B cell (primary cell): Measurements from ENCODE around the gene AP4M1. TPM values are rescaled to one million over a fixed set of nuclear protein-coding genes. Genes with fewer than 3 reads are reported as not detected.

Experiments used
- ATAC-seq: fragments of 200-7000 bp; cut with Tn5 transposase; one replicate; pipeline ENCODE4 v1.10.0; 2021; ENCODE audit warnings: low read depth, mild to moderate bottlenecking, moderate number of reproducible peaks, moderate library complexity
- CTCF ChIA-PET: fragments of 350-600 bp; sonication (Branson Sonifier 250); formaldehyde crosslinking; loops from one replicate; lab custom pipeline; 2021; ENCODE audit warnings: antibody characterized with exemption, inconsistent platforms; lab: Charles Lee
- POLR2A ChIA-PET: fragments of 350-600 bp; sonication (Branson Sonifier 250); formaldehyde crosslinking; loops from one replicate; lab custom pipeline; 2021; ENCODE audit warnings: antibody characterized with exemption; lab: Charles Lee
- DNase-seq: peaks from one replicate; pipeline ENCODE4 v3.0.0; 2013
- H2AFZ ChIP-seq: 2 replicates; pipeline ENCODE4 v1.6.1; 2012; ENCODE audit warnings: mild to moderate bottlenecking, low read depth, low read length; ENCODE audit not compliant: insufficient read depth, poor library complexity, severe bottlenecking
- H3K27ac ChIP-seq, 2 donors: 1 replicate in 1 of 2; 2 replicates in 1 of 2; pipeline ENCODE4 v1.5.1; 2012 to 2013; ENCODE audit warnings: low read length in 2 of 2, mild to moderate bottlenecking in 2 of 2, moderate library complexity in 1 of 2
- H3K27me3 ChIP-seq, 4 experiments: fragments of 200-600 bp in 1 of 4; sonication (generic) in 1 of 4; replicated peaks in 1 of 4; 1 replicate in 2 of 4; 2 replicates in 2 of 4; pipeline versions ENCODE4 v1.6.1 to v1.7.0; 2013 to 2016; ENCODE audit warnings: low read length in 3 of 4, mild to moderate bottlenecking in 2 of 4, mixed read lengths in 1 of 4, moderate library complexity in 1 of 4; ENCODE audit not compliant: insufficient read depth in 4 of 4, control insufficient read depth in 3 of 4; ENCODE audit errors: control extremely low read depth in 1 of 4
- H3K36me3 ChIP-seq, 2 experiments: replicated peaks in 1 of 2; 1 replicate in 1 of 2; 2 replicates in 1 of 2; pipeline versions ENCODE4 v1.6.1 to v1.7.1; 2013; ENCODE audit warnings: low read length in 1 of 2; ENCODE audit not compliant: insufficient read depth in 2 of 2, control insufficient read depth in 1 of 2; ENCODE audit errors: control extremely low read depth in 1 of 2, extremely low read depth in 1 of 2
- H3K4me1 ChIP-seq, 2 donors: fragments of 200-600 bp in 1 of 2; sonication (generic) in 1 of 2; 1 replicate in 1 of 2; 2 replicates in 1 of 2; pipeline versions ENCODE4 v1.5.1 to v1.6.1; 2013 to 2017; ENCODE audit warnings: low read length in 2 of 2; ENCODE audit not compliant: control insufficient read depth in 2 of 2, insufficient read depth in 2 of 2
- H3K4me2 ChIP-seq: replicated peaks from 2 replicates; pipeline ENCODE3; 2012; ENCODE audit warnings: mild to moderate bottlenecking, low read depth, low read length; ENCODE audit not compliant: poor library complexity, severe bottlenecking
- H3K4me3 ChIP-seq, 5 experiments: fragments of 200-600 bp in 1 of 5; sonication (generic) in 1 of 5; 1 replicate in 3 of 5; 2 replicates in 2 of 5; pipeline versions ENCODE4 v1.5.1 to v1.7.0; 2011 to 2016; ENCODE audit warnings: low read length in 4 of 5, mild to moderate bottlenecking in 4 of 5, low read depth in 2 of 5, control low read depth in 1 of 5, moderate library complexity in 1 of 5; ENCODE audit not compliant: insufficient read depth in 1 of 5; ENCODE audit errors: control extremely low read depth in 1 of 5, extremely low read depth in 1 of 5
- H3K79me2 ChIP-seq: fragments of 200-600 bp; sonication (generic); one replicate; pipeline ENCODE4 v1.6.0; 2016; ENCODE audit warnings: low read length; ENCODE audit not compliant: control insufficient read depth, insufficient read depth
- H3K9ac ChIP-seq: fragments of 200-600 bp; sonication (generic); 2 replicates; pipeline ENCODE4 v1.6.1; 2017; ENCODE audit warnings: mild to moderate bottlenecking, low read length, moderate library complexity
- H3K9me3 ChIP-seq, 3 donors: one replicate each; pipeline versions ENCODE4 v1.6.1 to v1.7.1; 2013; ENCODE audit warnings: low read length in 2 of 3; ENCODE audit not compliant: control insufficient read depth in 2 of 3, insufficient read depth in 1 of 3; ENCODE audit errors: control extremely low read depth in 1 of 3
- H4K20me1 ChIP-seq: 2 replicates; pipeline ENCODE4 v1.6.0; 2012; ENCODE audit warnings: mild to moderate bottlenecking, low read length; ENCODE audit not compliant: insufficient read depth, control insufficient read depth, poor library complexity, severe bottlenecking
- H3K27ac Mint-ChIP-seq: one replicate; pipeline ENCODE4 v1.8.0; 2021; ENCODE audit warnings: mixed read lengths
- H3K27me3 Mint-ChIP-seq: one replicate; pipeline ENCODE4 v1.8.0; 2021; ENCODE audit warnings: mixed read lengths
- H3K4me1 Mint-ChIP-seq: one replicate; pipeline ENCODE4 v1.8.0; 2021; ENCODE audit warnings: mixed read lengths
- H3K4me3 Mint-ChIP-seq: one replicate; pipeline ENCODE4 v1.8.0; 2021; ENCODE audit warnings: mixed read lengths
- H3K9me3 Mint-ChIP-seq: one replicate; pipeline ENCODE4 v1.8.0; 2022; ENCODE audit warnings: mixed read lengths; ENCODE audit not compliant: insufficient read depth
- CTCF ChIP-seq: fragments of 200-600 bp; IDR thresholded peaks from one replicate; pipeline ENCODE4 v1.8.0; 2022; ENCODE audit warnings: antibody characterized with exemption, mild to moderate bottlenecking
- EZH2 ChIP-seq: IDR thresholded peaks from 2 replicates; pipeline ENCODE4 v1.6.1; 2012; ENCODE audit warnings: borderline replicate concordance, low read depth, mild to moderate bottlenecking, moderate library complexity, low read length; ENCODE audit not compliant: insufficient read depth, poor library complexity, severe bottlenecking
- WGBS: methylation state at CpG from one replicate; pipeline ENCODE4 v1.1.5; 2013; ENCODE audit warnings: missing lambda C conversion rate; ENCODE audit not compliant: insufficient coverage; 5-methylcytosine and 5-hydroxymethylcytosine counted together
- intact Hi-C: fragments of 100-400 bp; cut with micrococcal nuclease; formaldehyde crosslinking; loops from one replicate; pipeline ENCODE4 v1.10.0; 2022
- polyA plus RNA-seq: library from polyadenylated mRNA; depleted of rRNA; stranded (reverse); fragments of >200 nt; gene quantifications from 2 replicates; pipeline ENCODE4 v1.2.3, GENCODE V29; 2012
- total RNA-seq, 2 donors: library from RNA; stranded (reverse); fragments of 120-200 nt in 1 of 2; gene quantifications; 1 replicate in 1 of 2; 2 replicates in 1 of 2; pipeline versions ENCODE4 v1.2.3 to v1.2.4, GENCODE V29; 2013 to 2022

The AP4M1 gene
- total and polyA plus RNA-seq, 2 donors (not counting 1 experiment from before 2014, with no cell fraction given): 9.0 to 17.6 TPM

- no peaks in the 10 kb centered on the region for H3K27me3 ChIP-seq
- peak overlapping the region; percentile 61 for H3K4me3 Mint-ChIP-seq
- ATAC-seq: no peak
- H4K20me1 ChIP-seq: peaks cover 29% of the 10 kb centered on the region
- intact Hi-C loops: no loop called here
- H2AFZ ChIP-seq: no peak overlapping the region
- peaks cover 16 to 24% of the 10 kb centered on the region in 2 donors for H3K4me1 ChIP-seq
- H3K79me2 ChIP-seq: peaks cover 29% of the 10 kb centered on the region
- no peaks in the 10 kb centered on the region for H3K9me3 ChIP-seq
- H3K27me3 Mint-ChIP-seq: no peaks in the 10 kb centered on the region
- H3K36me3 ChIP-seq: peaks cover 10 to 38% of the 10 kb centered on the region in 2 experiments
- no peak for DNase-seq
- ChIA-PET CTCF (interaction anchor here (0.7 kb wide), 1 partner anchor 775 kb away, joined by 3 read pairs; no protein-coding TSS in a partner anchor), POLR2A (no interaction called here)
- H3K9ac ChIP-seq: no peak overlapping the region
- H3K4me1 Mint-ChIP-seq: peaks cover 32% of the 10 kb centered on the region
- peak overlapping the region; percentile 53 for H3K27ac Mint-ChIP-seq
- no peaks in the 10 kb centered on the region for H3K9me3 Mint-ChIP-seq
- no peak overlapping the region for H3K4me3 ChIP-seq
- WGBS: 98% methylated on average over 5 of the region's 7 CpGs
- H3K27ac ChIP-seq: no peak overlapping the region
- TF ChIP-seq CTCF: no peak
- no peak for TF ChIP-seq EZH2
- H3K4me2 ChIP-seq: no peak overlapping the region
Observed at GRCh38 chr7:100079024-100079560, 22.4 kb upstream of the AP4M1 start.

GRCh38 chr7:100080907-100081534, 20.4 kb upstream of the AP4M1 start:
- Mint-ChIP-seq H3K27ac (peak overlapping the region; percentile 71), H3K9me3 (no peaks in the 10 kb centered on the region), H3K4me1 (peaks cover 32% of the 10 kb centered on the region), H3K4me3 (peak overlapping the region; percentile 86), H3K27me3 (no peaks in the 10 kb centered on the region)
- peak overlapping the region; percentile 45 to 91 for H3K27ac ChIP-seq
- ATAC-seq (no peak), DNase-seq (no peak)
- intact Hi-C loops: loop anchor here (1.0 to 10.0 kb wide), 10 partner anchors 8 to 594 kb away; partner anchors contain the start of genes FBXO24, GNB2, GPC2 and LRCH4
- peak overlapping the region; percentile 73 for H3K9ac ChIP-seq
- no peaks in the 10 kb centered on the region for H3K9me3 ChIP-seq
- H4K20me1 ChIP-seq: peaks cover 29% of the 10 kb centered on the region
- TF ChIP-seq CTCF: no peak
- no peak for TF ChIP-seq EZH2
- POLR2A ChIA-PET: interaction anchor here (1.1 to 2.1 kb wide), 3 partner anchors 20 to 31 kb away, joined by 4 to 11 read pairs (median 8); partner anchors contain the start of genes AP4M1, MCM7 and ZSCAN21
- peaks cover 16 to 24% of the 10 kb centered on the region in 2 donors for H3K4me1 ChIP-seq
- peak overlapping the region; percentile 70 to 84 (median 79) for H3K4me3 ChIP-seq
- peaks cover 29% of the 10 kb centered on the region for H3K79me2 ChIP-seq
- 3% methylated on average over 34 of the region's 34 CpGs for WGBS
- CTCF ChIA-PET: interaction anchor here (0.6 kb wide), 1 partner anchor 36 kb away, joined by 4 read pairs; no protein-coding TSS in a partner anchor
- peak overlapping the region; percentile 72 for H3K4me2 ChIP-seq
- peaks cover 3 to 20% of the 10 kb centered on the region in 2 experiments for H3K36me3 ChIP-seq
- H3K27me3 ChIP-seq: no peaks in the 10 kb centered on the region
- H2AFZ ChIP-seq: peak overlapping the region; percentile 67
